ENCODE data around the gene PPP1R9B.

The PPP1R9B gene

DNA sequence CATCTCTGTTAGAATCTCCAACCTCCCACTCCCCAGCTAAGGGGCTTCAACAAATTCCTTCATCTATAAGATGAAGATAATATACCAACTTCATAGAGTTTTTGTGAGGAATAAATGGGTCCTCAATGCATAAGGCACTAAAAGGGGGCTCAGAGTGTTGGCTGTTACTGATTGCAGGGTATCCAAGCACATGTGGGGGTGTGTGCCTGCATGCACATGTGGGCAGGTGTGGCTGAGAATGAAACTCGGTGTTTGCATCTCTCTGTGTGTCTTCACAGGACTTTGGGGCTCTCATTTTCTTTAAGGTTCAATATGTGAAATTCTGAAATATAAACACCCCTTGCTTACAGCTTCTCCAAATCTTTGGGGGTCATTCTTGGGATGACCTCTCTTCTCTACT lies 4.1 kb upstream of the PPP1R9B start:
- FAIRE-seq = no peak

DNA sequence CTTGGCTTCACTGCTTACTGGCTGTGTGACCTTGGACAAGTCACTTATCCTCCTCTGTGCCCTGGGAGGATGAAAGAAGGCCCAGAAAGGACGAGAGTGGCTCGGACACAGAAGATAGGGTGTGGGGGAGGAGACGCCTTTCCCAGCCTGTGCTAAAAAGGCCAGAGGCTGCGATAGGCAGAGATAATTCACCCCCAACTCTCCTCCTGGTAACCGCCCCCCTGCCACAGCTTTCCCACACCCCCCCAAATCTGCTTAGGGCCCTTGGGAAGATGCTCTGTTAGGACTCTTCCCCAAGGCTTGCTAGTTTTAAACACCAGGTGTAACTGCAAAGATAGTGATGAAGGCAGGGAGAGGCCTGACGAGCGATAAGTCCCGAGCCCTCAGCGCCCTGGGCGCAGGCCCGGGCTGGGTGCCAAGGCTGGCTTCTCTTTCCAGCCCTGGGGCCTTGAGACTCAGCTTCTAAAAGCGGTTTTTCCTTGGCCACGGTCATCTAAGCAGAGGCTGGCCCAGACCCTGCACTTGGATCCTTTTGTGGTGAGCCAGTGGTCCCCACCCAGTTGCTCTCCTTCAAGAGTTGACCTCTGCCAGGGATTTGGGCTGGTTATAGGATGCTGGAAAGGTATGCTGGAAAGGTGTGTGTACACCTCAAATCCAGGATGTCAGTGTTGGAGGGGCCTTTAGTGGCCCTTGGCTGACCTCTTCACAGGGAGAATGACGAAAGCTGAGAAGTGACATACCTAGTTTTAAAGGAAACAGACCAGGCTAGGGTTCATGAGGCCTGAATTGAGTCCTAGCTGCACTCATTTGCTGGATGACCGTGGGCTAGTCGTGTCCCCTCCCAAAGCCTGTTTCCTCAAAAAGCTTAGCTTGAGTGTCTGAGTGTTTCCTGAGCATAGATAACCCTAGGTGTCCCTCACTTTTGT lies 3.4 kb upstream of the PPP1R9B start:
- no peak for FAIRE-seq

GRCh38 chr17:50152736-50153135 lies 2.3 kb upstream of the PPP1R9B start:
- FAIRE-seq = no peak

GRCh38 chr17:50151937-50152547 lies 1.6 kb upstream of the PPP1R9B start:
- no peak for FAIRE-seq

- FAIRE-seq = no peak
Observed at GRCh38 chr17:50151041-50151936, 812 bp upstream of the PPP1R9B start.

DNA sequence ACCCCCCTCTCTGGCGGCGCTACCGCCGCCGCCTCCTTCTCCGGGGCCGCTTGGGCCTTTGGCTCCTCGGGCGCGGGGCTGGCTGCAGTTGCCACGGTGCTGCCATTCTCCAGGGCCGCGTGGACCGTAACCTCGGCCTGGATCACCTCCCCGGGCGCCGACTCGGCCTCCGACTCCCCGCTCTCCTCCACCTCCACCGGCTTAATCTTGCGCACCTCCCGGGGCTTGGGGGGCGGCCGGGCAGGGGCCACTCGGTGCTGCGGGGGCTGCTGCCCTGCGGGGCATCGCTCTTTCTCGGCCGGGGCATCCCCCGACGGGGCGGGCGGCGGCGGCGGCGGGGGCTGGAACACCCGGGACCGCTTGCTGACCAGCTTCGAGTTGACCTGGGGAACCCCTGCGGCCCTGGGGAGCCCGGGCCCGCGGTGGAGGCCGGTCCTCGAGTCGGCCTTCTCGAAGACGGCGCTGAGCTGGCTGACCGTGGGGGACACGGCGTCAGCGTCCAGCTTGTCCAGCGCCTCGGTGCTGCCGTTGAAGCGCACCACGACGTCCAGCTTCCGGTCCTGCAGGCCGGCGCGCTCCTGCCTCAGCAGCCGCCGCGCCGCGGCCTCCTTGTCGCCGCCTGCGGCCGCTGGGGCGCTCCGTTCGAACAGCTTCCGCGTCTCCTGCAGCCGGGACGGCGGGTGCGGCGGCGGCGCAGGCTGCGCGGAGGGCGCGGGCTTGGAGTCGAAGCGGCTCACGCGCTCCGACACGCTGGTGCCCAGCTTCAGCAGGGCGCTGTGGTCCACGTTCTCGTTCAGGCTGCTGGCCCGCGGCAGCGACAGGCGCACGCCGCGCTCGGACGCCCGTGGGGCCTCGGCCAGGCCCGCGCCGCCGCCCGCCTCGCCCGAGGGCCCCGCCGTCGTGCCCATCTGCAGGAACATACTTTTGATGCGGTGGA lies 792 bp downstream of the PPP1R9B start:
- FAIRE-seq = no peak

DNA sequence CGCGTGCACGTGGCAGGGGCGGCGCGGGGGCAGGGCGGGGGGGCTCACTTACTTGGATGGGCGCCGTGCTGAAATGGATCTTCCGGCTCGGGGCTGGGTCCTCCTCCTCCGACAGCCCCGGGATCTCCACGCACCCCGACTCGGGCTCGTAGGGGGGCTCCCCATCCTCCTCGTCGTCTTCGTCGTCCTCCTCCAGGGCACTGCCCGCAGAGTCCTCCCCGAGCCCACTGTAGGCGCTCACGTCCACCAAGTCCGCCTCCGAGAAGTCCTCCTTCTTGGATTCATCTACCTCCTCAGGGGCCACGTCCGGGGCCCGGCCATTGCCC lies 1.4 kb downstream of the PPP1R9B start:
- no peak for FAIRE-seq

DNA sequence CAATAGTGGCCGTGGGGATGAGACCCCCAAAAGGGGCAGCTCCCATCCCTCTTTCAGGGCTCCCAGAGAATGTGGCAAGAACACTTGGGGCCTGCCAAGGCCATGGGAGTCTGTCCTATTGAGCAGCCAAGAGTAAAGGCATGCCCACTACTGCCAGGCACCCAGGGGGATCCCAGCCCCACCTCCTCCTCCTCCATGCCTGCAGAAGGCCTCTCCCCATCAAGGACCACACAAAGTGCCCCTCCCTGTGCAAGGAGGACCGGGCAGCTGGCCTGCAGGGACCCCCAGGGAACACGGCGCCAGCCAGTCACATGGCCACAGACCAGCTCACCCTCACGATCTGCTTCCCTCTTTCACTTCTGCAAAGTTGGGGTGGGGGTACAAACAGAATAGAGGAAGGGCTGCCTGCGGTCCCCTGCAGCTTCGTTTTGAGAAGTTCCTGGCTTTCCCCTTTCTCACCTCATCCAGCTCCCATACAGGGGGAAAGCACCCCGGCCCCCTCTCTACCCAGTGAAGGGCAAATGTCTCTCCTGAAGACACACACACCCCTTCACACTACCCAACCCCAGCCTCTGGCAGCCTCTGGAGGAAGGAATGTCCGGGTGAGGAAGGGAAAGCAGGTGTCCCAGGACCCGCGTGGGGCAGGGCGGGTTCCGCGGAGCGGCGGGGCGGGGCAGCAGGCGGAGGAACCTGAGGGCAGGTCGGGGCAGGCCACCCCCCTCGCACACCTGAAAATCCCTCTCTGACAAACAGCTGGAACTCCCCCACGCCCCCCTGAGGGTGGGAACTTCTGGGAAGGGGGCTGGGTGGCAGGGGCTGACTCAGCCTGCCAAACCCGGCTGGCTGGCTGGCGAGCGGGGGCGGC lies 2.0 kb downstream of the PPP1R9B start:
- FAIRE-seq = no peak

DNA sequence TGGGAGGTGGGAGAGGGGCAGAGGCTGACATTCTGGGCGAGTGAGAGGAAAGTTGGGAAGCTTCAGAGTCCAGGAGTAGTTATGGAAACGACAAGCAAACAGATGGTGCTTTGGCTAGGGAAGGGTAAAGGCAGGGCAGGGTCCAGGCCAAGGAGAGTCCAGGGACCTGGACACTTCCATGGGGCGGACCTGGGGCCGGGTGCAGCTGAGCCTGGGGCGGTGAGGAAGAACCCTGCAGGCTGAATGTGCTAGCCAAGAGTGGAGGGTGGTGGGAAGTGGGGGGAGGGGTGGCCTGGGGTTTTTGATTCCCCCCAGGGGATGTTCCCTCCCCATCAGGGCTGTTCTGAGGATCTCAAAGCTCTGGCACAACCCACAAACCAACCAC lies 2.6 kb downstream of the PPP1R9B start:
- no peak for FAIRE-seq

DNA sequence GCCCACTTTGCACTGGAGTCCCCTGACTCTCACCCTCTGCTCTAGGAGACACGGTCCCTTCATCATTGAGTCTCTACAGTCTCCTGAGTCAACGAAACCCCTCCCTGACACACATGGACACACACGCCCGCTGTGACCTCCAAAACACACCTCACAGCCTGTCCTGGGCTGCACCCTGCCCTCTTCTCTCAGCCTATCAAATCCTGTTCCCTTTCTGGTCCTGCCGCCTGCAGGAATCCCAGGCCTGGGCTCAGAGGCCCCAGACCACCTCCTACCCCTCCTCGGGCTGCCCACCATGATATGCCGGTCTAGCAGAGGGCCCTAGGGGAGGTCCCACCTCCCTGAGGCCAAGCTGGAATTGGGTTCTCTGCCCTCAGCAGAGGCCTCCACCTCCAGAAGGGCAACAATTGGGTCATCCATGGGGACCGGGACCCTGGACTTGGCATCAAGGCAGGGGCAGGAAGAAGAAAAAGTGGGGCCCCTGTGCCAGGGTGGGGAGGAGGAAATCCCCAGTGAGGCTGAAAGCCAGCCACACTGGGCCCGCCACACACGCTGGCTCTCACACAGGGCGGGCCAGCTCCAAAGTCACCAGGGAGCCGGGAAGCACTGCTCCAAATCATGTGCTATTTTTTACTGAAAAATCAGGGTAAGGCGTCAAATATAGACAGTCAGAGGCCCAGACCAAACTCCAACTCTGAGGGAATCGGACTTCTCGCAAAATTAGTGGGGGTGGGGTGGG lies 3.4 kb downstream of the PPP1R9B start:
- no peak for FAIRE-seq

- FAIRE-seq = no peak
Observed at GRCh38 chr17:50146230-50146926, 4.1 kb downstream of the PPP1R9B start.

DNA sequence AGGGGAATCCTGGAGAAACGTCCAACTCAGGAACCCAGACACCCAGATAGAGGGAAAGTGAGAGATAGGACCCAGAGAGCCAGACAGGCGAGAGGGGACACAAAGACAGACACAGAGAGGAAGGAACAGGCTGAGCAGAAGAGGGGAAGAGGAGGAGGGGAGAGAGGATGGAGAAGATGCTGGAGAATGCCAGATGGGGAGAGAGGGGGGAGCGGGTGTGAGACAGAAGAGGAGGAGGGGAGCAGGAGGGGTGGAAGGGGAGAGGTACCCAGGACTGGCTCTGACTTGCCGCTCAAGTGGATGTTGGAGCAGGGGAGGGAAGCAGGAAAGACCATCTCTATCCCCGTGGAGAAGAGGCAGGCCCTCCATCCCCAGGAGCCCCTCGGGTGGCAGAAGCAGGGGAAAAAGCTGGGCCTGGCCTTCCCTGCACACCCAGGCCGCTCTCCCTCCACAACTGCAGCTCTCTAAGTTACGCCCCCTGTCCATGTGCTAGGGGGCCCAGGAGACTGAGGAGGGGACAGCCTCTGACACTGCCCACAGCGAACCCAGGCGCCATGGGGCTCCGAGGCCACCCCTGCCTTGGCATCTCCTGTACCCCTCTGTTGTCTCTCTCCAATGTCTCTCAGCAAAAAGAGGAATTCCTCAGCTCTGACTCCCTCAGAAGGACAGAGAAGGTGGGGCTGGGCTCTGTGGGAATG lies 4.8 kb downstream of the PPP1R9B start:
- no peak for FAIRE-seq

GRCh38 chr17:50144845-50145531 lies 5.5 kb downstream of the PPP1R9B start:
- no peak for FAIRE-seq

GRCh38 chr17:50144355-50144754 lies 6.1 kb downstream of the PPP1R9B start:
- FAIRE-seq = no peak

DNA sequence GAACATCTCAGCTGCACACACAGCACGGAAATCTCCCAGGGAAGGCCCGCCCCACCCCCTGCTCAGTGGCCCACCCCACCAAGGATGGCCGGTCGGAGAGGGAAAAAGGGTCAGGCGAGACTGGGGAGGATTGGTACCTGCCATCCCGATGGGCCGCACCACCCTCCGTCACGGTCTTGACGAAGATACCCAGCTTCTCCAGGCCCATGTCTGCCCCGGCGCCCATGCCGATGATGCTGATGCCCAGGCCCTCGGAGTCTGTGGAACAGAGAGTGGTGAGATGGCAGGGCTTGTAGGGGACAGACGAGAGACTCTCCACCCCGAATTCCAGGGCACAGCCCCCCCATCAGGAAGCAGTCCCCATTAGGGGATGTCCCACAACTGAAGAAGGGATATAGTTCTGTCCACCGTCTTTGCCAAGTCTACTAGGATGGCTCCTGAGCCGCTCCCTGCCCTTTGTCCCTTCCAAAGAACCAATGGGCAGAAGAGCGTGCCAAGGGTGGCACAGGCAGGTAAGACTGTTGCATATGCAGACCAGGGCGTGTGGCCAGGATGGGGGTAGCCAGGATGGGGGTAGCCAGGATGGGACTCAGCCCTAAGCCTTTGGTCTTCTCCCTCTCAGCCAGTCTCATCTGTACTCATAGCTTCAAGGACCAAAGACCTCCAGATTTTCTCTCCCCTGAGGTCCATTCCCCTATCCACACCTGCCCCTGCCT lies 6.9 kb downstream of the PPP1R9B start:
- no peak for FAIRE-seq

- no peak for FAIRE-seq
Observed at GRCh38 chr17:50141745-50142110, 8.7 kb downstream of the PPP1R9B start.

- FAIRE-seq = no peak
Observed at GRCh38 chr17:50141026-50141744, 9.3 kb downstream of the PPP1R9B start.

All from islet of Langerhans (tissue), 1 donor.